Activated T-helper 1 cell treated with Interleukin-2 at 50 U/mL for 16 hours (primary cell): ENCODE data around the gene WRNIP1.
A peak's percentile ranks its signal among the peaks of the same experiment; 100 is the strongest.

Experiments
- DNase-seq: peaks from one replicate; pipeline ENCODE4 v3.0.0-alpha.2; 2020; ENCODE audit warnings: low read depth

Gene WRNIP1

GRCh38 chr6:2765166-2765895 is at the start of gene WRNIP1:
Gene WRNIP1, plus strand, starts transcription at chr6:2765393. Its CDS starts 230 bp downstream, at chr6:2765623.
- peak; percentile 97 for DNase-seq

GRCh38 chr6:2715737-2716136 is 49.5 kb upstream of the WRNIP1 start:
- no peak for DNase-seq

DNA sequence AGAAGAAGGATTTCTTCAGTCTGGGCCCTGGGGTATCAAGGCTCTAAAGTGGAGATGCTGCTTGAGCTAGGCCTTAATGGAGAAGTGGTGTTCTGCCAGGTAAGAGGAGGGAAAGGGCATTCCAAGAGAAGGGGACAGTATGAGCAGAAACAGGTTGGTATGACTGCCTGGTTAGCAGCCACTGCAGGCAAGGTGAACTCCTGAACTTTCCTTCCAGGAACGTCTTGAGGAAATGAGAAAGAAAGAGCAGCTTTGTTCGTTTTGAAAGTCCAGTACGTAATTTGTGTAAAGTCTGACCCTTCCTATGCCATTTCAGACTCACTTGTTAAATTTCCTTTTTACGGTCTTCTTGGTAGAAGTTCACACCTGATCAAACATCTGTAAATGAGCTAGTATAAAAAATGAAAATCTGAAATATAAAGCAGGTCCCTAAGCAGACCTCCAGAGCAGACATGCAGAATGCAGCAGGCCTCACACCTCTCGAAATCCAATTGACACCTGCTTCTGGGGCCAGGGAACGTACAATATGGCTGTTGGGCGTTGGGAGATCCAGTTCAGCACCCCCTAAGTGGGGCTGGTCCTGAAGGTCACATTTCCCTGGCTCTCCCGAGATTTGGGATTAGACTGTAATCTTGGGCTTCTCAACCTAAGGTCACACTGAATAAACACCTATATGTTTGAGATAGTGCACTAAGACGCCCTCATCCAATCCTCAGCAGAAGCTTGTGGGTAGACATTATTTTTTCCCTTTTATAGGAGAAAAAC is 48.1 kb upstream of the WRNIP1 start:
- no peak for DNase-seq

- DNase-seq = no peak
Measured at GRCh38 chr6:2718334-2719092, 46.7 kb upstream of the WRNIP1 start.

GRCh38 chr6:2719093-2719455 is 46.1 kb upstream of the WRNIP1 start:
- no peak for DNase-seq

GRCh38 chr6:2721219-2721618 is 44.0 kb upstream of the WRNIP1 start:
- DNase-seq = no peak

- no peak for DNase-seq
Measured at GRCh38 chr6:2725364-2725988, 39.7 kb upstream of the WRNIP1 start.

- no peak for DNase-seq
Measured at GRCh38 chr6:2725999-2726567, 39.1 kb upstream of the WRNIP1 start.

GRCh38 chr6:2729921-2730320 is 35.3 kb upstream of the WRNIP1 start:
- DNase-seq = no peak

- DNase-seq = no peak
Measured at GRCh38 chr6:2730353-2731107, 34.7 kb upstream of the WRNIP1 start.

- DNase-seq = no peak
Measured at GRCh38 chr6:2731281-2731909, 33.8 kb upstream of the WRNIP1 start.

DNA sequence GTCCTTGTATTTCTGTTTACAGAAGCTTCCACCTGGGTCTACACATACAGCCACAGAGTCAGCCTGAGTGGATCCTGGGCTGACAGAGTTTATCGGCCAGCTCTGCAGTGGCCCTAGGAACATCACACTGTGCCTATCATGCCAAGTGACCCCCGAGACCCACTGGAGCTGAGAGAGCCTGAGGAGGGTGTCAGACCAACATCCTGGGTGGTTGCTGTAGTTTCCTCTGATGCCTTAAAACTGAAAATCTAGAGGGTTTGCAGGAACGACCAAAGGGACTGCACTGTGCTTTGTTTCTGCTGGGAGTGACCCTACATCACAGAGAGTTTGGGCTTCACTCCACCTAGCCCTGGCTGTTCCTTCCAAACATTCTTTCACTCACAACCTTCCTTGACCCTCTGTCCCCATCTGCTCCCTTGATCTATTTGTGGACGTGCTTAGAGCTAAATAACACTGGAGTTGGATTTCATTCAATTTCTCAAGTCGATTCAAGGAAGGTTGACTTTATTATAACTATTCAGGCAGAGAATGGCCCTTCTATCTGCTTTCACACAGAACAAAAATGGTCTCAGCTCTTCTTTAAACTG is 32.6 kb upstream of the WRNIP1 start:
- DNase-seq = no peak

DNA sequence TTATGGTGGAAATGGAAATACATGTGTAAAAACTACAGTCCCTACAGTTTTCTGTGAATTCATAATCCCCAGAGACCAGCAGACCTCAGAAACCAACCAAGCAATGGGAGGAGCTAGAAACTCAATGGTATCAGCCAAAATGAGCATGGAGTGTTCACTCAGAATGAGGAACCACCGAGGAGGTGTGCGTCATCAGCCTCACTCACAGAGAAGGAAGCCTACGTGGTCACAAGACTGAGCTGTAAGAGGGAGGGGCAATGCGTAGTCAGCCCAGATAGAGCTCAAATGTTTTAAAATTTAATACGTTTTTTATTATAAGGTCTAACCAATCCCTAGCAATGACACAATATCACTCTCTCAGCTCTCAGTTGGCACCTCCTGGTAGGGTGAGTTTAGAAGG is 31.9 kb upstream of the WRNIP1 start:
- DNase-seq = no peak

DNA sequence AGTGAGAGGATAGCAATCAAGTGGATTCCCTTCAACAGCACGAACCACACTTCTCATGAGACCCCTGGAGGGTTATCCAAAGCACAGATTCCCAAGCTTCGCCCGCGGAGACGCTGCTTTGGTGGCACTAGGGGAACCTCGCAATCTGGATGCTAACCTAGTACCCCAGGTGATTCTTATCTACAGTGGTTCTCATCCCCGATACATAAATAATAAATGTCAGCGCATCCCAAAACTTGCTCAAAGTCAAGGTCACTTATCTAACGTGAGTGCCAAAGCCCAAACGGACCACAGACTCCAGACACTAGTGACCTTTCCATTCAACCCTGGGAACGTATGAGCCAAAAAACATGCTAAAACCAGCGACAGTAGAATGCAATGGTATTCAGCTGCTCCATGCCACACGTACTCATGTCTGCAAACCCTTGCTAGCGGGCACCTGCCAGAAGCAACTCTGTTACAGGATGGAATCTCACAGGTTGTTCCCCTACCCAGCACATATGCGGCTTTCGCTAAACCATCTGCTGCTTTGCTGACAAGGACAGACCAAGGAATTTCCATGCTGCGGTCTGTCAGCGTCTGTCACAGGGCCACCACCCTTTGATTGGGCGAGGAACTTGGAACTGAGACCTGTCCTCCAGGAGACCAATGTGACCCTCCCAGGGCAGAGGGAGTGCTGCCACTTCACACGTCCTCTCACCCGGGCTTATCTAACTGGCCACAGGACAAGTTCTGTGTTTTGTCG is 31.3 kb upstream of the WRNIP1 start:
- DNase-seq = no peak

GRCh38 chr6:2734488-2735166 is 30.6 kb upstream of the WRNIP1 start:
- DNase-seq = no peak

DNA sequence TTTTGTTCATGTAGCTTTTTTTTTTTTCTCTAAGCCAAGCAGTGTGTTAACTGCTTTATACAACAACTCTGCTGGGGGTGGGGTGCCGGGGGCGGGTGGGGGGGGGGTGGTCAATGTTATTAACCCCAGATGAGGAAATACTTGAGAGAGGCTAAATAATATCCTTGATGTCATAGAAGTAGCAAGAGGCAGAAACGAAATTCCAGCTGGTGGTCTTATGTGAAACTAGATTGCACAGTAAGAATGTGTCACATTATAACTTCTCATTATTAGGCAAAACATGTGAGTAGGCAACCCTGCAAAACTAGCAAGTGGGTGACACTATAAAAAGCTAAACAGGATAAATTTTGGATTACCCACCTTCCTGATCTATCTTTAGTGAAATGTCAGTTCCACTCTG is 27.3 kb upstream of the WRNIP1 start:
- no peak for DNase-seq

GRCh38 chr6:2738373-2738979 is 26.7 kb upstream of the WRNIP1 start:
- peak; percentile 5 for DNase-seq

- no peak for DNase-seq
Measured at GRCh38 chr6:2739335-2739734, 25.9 kb upstream of the WRNIP1 start.

DNA sequence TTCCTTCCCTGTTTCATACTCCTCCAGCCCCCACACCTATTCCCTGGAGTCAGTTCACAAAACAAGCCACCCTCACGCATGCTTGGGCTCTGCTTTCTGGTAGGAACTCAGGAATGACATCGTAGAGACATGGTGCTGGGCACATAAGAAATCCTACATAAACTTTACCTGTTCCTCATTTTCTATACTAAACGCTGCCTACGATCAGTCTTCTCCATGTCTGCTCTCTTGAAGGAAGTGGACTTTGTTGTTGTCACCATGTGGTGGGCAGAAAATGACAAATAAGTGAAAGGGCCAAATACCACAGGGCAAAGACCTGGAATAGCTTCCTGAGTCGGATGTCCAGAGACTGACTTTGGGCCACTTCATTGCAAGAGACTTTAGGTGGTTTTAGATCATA is 24.6 kb upstream of the WRNIP1 start:
- DNase-seq = no peak
